K562 (cell line): ENCODE measurements around the gene HIPK1. TPM values are rescaled to one million over a fixed set of nuclear protein-coding genes. Genes with fewer than 3 reads are reported as not detected.

ENCODE experiments used
- COPS2 ChIP-seq: fragments of 450-650 bp; conservative IDR thresholded peaks from 2 replicates; pipeline ENCODE4 v1.6.1; 2016; ENCODE audit warnings: mild to moderate bottlenecking, moderate library complexity
- FOXJ2 ChIP-seq: fragments of 200-800 bp; sonication (Bioruptor generic); IDR thresholded peaks from 2 replicates; pipeline ENCODE4 v1.6.1; 2016; ENCODE audit warnings: missing genetic modification characterization, missing compliant biosample characterization
- GATAD2A ChIP-seq: fragments of 450-650 bp; IDR thresholded peaks from 2 replicates; pipeline ENCODE4 v1.6.1; 2017
- HDAC2 ChIP-seq: fragments of 450-650 bp; IDR thresholded peaks from 2 replicates; pipeline ENCODE4 v1.6.1; 2016; ENCODE audit warnings: mild to moderate bottlenecking
- IRF2 ChIP-seq: sonication (generic); formaldehyde crosslinking; IDR thresholded peaks from 2 replicates; pipeline ENCODE4 v1.8.1; 2022; ENCODE audit warnings: mild to moderate bottlenecking, missing genetic modification reagents
- KDM2B ChIP-seq: fragments of 250-450 bp; sonication (Bioruptor Pico); IDR thresholded peaks from 2 replicates; pipeline ENCODE4 v1.8.0; 2021; ENCODE audit warnings: mild to moderate bottlenecking, moderate library complexity
- MCM3 ChIP-seq: fragments of 450-650 bp; IDR thresholded peaks from 2 replicates; pipeline ENCODE4 v1.6.1; 2016
- NEUROD1 ChIP-seq: fragments of 150-350 bp; IDR thresholded peaks from 2 replicates; pipeline ENCODE4 v1.6.1; 2014; ENCODE audit warnings: borderline replicate concordance, low read length, low read depth; ENCODE audit not compliant: partially characterized antibody
- RCOR1 ChIP-seq, 2 experiments: IDR thresholded peaks; 2 replicates each; pipeline ENCODE4 v1.6.1; 2012; ENCODE audit warnings: low read depth in 2 of 2, low read length in 2 of 2, borderline replicate concordance in 1 of 2, improper control_type of control experiment in 1 of 2
- TBP ChIP-seq: optimal IDR thresholded peaks from 2 replicates; pipeline ENCODE3; 2011; ENCODE audit warnings: low read depth, low read length, improper control_type of control experiment
- TGIF2 ChIP-seq: sonication (generic); formaldehyde crosslinking; IDR thresholded peaks from 2 replicates; pipeline ENCODE4 v1.8.1; 2022; ENCODE audit warnings: mild to moderate bottlenecking, missing genetic modification reagents, moderate library complexity
- U2AF1 ChIP-seq: fragments of 200-400 bp; formaldehyde crosslinking; optimal IDR thresholded peaks from 2 replicates; pipeline ENCODE3; 2017; ENCODE audit warnings: mild to moderate bottlenecking, low read depth, low read length, moderate library complexity
- ZBTB17 ChIP-seq: fragments of 450-650 bp; formaldehyde crosslinking; IDR thresholded peaks from 2 replicates; pipeline ENCODE4 v1.4.0; 2020; ENCODE audit warnings: mild to moderate bottlenecking
- ZEB2 ChIP-seq: fragments of 450-650 bp; IDR thresholded peaks from 2 replicates; pipeline ENCODE4 v1.6.1; 2016
- ZNF133 ChIP-seq: fragments of 250-450 bp; sonication (Bioruptor Pico); IDR thresholded peaks from 2 replicates; pipeline ENCODE4 v1.4.0; 2020; ENCODE audit warnings: mild to moderate bottlenecking
- ZNF184 ChIP-seq: sonication (generic); formaldehyde crosslinking; IDR thresholded peaks from 2 replicates; pipeline ENCODE4 v1.5.0; 2020; ENCODE audit warnings: missing genetic modification reagents
- polyA plus RNA-seq, 8 experiments: library from polyadenylated mRNA; depleted of rRNA in 4 of 8; stranded (reverse) in 5 of 8; unstranded in 3 of 8; fragments of >200 nt; fragmentation: Nextera tagmentation in 2 of 8; fragmentation: Illumina TruSeq in 1 of 8; extraction: Ambion mirVana in 2 of 8; extraction: Trizol in 1 of 8; gene quantifications; 2 replicates each; pipeline versions ENCODE4 v1.2.1 to v1.2.3, GENCODE V29; 2011 to 2014; ENCODE audit warnings: inconsistent platforms in 1 of 8, missing spikeins in 1 of 8
- total RNA-seq, 7 experiments: library from RNA; depleted of rRNA in 6 of 7; stranded (reverse); fragments of >200 nt in 6 of 7; fragmentation: Illumina TruSeq in 2 of 7; extraction: Trizol in 2 of 7; gene quantifications; 2 replicates each; pipeline versions ENCODE4 v1.2.1 to v1.2.3, GENCODE V29; 2011 to 2021; ENCODE audit warnings: low replicate concordance in 1 of 7
- TF ChIP-seq, protein P1 (sequence below): fragments of 450-650 bp; formaldehyde crosslinking; IDR thresholded peaks from 2 replicates; pipeline ENCODE4 v1.4.0; 2022; ENCODE audit warnings: mild to moderate bottlenecking, moderate library complexity
- TF ChIP-seq, protein P2 (sequence below): fragments of 450-650 bp; formaldehyde crosslinking; conservative IDR thresholded peaks from 2 replicates; pipeline ENCODE4 v1.4.0; 2022; ENCODE audit warnings: mild to moderate bottlenecking, missing genetic modification characterization
- TF ChIP-seq, protein P3 (sequence below): conservative IDR thresholded peaks from 2 replicates; pipeline ENCODE4 v1.6.1; 2011; ENCODE audit warnings: low read depth, mild to moderate bottlenecking, low read length; ENCODE audit not compliant: control insufficient read depth
- TF ChIP-seq, protein P4 (sequence below): fragments of 150-350 bp; conservative IDR thresholded peaks from 2 replicates; pipeline ENCODE4 v1.6.1; 2014; ENCODE audit warnings: low read length

The HIPK1 gene
- total and polyA plus RNA-seq, 9 of the 15 experiments (the other 6 are each of a cell fraction or from before 2014, with no cell fraction given), result 10.0 to 57.9 (median 29.6) TPM

DNA sequence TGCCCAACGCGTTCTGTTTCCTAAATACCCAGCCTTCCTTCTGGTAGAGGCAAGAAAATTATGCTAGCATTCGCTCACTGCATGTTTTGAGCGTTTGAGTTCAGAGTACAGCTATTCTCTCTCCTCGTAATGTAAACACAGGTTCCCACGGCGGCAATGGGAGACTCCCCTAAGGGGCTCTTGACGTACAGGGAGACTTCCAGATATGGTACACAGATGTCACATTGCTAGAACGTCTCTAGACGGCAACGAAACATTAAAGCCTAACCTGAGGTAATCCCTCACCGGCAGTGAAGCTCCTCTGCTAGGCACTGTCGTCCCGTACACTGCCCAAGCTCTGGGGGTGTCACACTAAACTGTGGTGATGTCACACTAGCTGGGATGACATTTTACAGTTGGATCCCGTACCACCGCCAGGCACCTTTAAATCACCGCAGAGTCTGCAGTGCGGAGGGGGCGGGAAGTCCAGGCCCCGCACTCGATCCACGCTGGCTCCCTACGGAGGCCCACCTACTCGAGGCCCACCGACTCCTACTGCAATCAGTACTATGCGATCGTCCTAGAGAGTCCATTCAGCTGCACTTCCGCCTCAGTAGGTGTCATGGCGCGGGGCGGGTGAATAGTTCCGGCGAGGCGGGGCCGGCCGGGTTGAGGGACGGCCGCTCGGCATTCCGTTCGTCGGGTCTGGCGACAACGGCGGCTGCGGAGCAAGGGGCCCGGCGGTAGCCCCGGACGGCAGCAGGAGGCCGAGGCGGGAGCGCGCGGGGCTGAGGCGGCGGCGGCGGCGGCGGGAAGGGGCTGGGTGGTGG is at the start of gene HIPK1 (continued):
- TF ChIP-seq, protein P1, sequence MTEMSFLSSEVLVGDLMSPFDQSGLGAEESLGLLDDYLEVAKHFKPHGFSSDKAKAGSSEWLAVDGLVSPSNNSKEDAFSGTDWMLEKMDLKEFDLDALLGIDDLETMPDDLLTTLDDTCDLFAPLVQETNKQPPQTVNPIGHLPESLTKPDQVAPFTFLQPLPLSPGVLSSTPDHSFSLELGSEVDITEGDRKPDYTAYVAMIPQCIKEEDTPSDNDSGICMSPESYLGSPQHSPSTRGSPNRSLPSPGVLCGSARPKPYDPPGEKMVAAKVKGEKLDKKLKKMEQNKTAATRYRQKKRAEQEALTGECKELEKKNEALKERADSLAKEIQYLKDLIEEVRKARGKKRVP (CRISPR knock-in tag), result peak; percentile 71
- TF ChIP-seq ZNF133 (CRISPR knock-in tag) (no peak), TGIF2 (CRISPR knock-in tag) (no peak), ZBTB17 (peak; percentile 99), IRF2 (CRISPR knock-in tag) (no peak), KDM2B (CRISPR knock-in tag) (0 out of 2 replicates have a peak, but pooled peaks have one; percentile 16), MCM3 (no peak), COPS2 (no peak), ZEB2 (0 out of 2 replicates have a peak, but pooled peaks have one; percentile 43), U2AF1 (peak; percentile 3), HDAC2 (peak; percentile 93), FOXJ2 (tag) (peak; percentile 51; the same call in 1 of the 2 replicates), NEUROD1 (peak; percentile 78), ZNF184 (CRISPR knock-in tag) (no peak), RCOR1 (IDR thresholded peaks at IDR 0.05; ENCODE audit: borderline replicate concordance in 1 of 2, low read depth in 2 of 2, low read length in 2 of 2) (peak; percentile 34 to 35; a peak in 2 of 4 replicates), GATAD2A (peak; percentile 12; the same call in 1 of the 2 replicates), TBP (peak; percentile 55)
- TF ChIP-seq, protein P2, sequence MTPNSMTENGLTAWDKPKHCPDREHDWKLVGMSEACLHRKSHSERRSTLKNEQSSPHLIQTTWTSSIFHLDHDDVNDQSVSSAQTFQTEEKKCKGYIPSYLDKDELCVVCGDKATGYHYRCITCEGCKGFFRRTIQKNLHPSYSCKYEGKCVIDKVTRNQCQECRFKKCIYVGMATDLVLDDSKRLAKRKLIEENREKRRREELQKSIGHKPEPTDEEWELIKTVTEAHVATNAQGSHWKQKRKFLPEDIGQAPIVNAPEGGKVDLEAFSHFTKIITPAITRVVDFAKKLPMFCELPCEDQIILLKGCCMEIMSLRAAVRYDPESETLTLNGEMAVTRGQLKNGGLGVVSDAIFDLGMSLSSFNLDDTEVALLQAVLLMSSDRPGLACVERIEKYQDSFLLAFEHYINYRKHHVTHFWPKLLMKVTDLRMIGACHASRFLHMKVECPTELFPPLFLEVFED, result peak; percentile 81
- TF ChIP-seq, protein P3, sequence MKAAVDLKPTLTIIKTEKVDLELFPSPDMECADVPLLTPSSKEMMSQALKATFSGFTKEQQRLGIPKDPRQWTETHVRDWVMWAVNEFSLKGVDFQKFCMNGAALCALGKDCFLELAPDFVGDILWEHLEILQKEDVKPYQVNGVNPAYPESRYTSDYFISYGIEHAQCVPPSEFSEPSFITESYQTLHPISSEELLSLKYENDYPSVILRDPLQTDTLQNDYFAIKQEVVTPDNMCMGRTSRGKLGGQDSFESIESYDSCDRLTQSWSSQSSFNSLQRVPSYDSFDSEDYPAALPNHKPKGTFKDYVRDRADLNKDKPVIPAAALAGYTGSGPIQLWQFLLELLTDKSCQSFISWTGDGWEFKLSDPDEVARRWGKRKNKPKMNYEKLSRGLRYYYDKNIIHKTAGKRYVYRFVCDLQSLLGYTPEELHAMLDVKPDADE, result peak; percentile 96
- TF ChIP-seq, protein P4, sequence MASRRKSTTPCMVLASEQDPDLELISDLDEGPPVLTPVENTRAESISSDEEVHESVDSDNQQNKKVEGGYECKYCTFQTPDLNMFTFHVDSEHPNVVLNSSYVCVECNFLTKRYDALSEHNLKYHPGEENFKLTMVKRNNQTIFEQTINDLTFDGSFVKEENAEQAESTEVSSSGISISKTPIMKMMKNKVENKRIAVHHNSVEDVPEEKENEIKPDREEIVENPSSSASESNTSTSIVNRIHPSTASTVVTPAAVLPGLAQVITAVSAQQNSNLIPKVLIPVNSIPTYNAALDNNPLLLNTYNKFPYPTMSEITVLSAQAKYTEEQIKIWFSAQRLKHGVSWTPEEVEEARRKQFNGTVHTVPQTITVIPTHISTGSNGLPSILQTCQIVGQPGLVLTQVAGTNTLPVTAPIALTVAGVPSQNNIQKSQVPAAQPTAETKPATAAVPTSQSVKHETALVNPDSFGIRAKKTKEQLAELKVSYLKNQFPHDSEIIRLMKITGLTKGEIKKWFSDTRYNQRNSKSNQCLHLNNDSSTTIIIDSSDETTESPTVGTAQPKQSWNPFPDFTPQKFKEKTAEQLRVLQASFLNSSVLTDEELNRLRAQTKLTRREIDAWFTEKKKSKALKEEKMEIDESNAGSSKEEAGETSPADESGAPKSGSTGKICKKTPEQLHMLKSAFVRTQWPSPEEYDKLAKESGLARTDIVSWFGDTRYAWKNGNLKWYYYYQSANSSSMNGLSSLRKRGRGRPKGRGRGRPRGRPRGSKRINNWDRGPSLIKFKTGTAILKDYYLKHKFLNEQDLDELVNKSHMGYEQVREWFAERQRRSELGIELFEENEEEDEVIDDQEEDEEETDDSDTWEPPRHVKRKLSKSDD, result peak; percentile 84
